CD4-positive, alpha-beta T cell treated with Interleukin-4 for 4 hours (primary cell): Measurements from ENCODE around the gene ST3GAL6.

ENCODE experiments used
- DNase-seq: peaks from one replicate; pipeline ENCODE4 v3.0.0-alpha.2; 2020

Gene ST3GAL6

GRCh38 chr3:98763076-98763475 lies at the start of gene ST3GAL6:
Gene ST3GAL6 (plus strand): TSS chr3:98763340. CDS start chr3:98768441, 5,101 bp downstream.
- peak; percentile 8 for DNase-seq

GRCh38 chr3:98713984-98714383 lies 49.2 kb upstream of the ST3GAL6 start:
- no peak for DNase-seq

- no peak for DNase-seq
These were observed 45.6 kb upstream of the ST3GAL6 start for GRCh38 chr3:98717584-98717983.

- no peak for DNase-seq
These were observed 44.4 kb upstream of the ST3GAL6 start for GRCh38 chr3:98718730-98719129.

GRCh38 chr3:98721776-98722175 lies 41.4 kb upstream of the ST3GAL6 start:
- no peak for DNase-seq

GRCh38 chr3:98722389-98722788 lies 40.8 kb upstream of the ST3GAL6 start:
- no peak for DNase-seq

GRCh38 chr3:98725352-98725751 lies 37.8 kb upstream of the ST3GAL6 start:
- no peak for DNase-seq

GRCh38 chr3:98726084-98726483 lies 37.1 kb upstream of the ST3GAL6 start:
- no peak for DNase-seq

GRCh38 chr3:98727638-98728037 lies 35.5 kb upstream of the ST3GAL6 start:
- DNase-seq = no peak

GRCh38 chr3:98728672-98729071 lies 34.5 kb upstream of the ST3GAL6 start:
- no peak for DNase-seq

GRCh38 chr3:98730338-98730737 lies 32.8 kb upstream of the ST3GAL6 start:
- DNase-seq = no peak

GRCh38 chr3:98730886-98731537 lies 32.1 kb upstream of the ST3GAL6 start:
- no peak for DNase-seq

GRCh38 chr3:98731720-98732285 lies 31.3 kb upstream of the ST3GAL6 start:
- DNase-seq = no peak

GRCh38 chr3:98732286-98733052 lies 30.7 kb upstream of the ST3GAL6 start:
- no peak for DNase-seq

GRCh38 chr3:98733053-98733811 lies 29.9 kb upstream of the ST3GAL6 start:
- no peak for DNase-seq

GRCh38 chr3:98733812-98734281 lies 29.3 kb upstream of the ST3GAL6 start:
- DNase-seq = no peak

- no peak for DNase-seq
These were observed 28.8 kb upstream of the ST3GAL6 start for GRCh38 chr3:98734306-98734705.

- no peak for DNase-seq
These were observed 28.4 kb upstream of the ST3GAL6 start for GRCh38 chr3:98734735-98735134.

- no peak for DNase-seq
These were observed 27.8 kb upstream of the ST3GAL6 start for GRCh38 chr3:98735296-98735695.

- DNase-seq = no peak
These were observed 27.3 kb upstream of the ST3GAL6 start for GRCh38 chr3:98735761-98736269.

GRCh38 chr3:98737301-98737700 lies 25.8 kb upstream of the ST3GAL6 start:
- no peak for DNase-seq

GRCh38 chr3:98739266-98739665 lies 23.9 kb upstream of the ST3GAL6 start:
- no peak for DNase-seq

- no peak for DNase-seq
These were observed 22.8 kb upstream of the ST3GAL6 start for GRCh38 chr3:98740324-98740723.
